Measurements from ENCODE around the gene HOMEZ. TPM values are rescaled to one million over a fixed set of nuclear protein-coding genes. Genes with fewer than 3 reads are reported as not detected.
"Not testable (repeated sequence)": the region's sequence is repeated elsewhere in the genome, so short reads cannot be mapped to it uniquely, and the experiment has no call there.

HOMEZ gene
- polyA plus RNA-seq, 4 donors, result 3.2 to 17.5 (median 7.6) TPM

DNA sequence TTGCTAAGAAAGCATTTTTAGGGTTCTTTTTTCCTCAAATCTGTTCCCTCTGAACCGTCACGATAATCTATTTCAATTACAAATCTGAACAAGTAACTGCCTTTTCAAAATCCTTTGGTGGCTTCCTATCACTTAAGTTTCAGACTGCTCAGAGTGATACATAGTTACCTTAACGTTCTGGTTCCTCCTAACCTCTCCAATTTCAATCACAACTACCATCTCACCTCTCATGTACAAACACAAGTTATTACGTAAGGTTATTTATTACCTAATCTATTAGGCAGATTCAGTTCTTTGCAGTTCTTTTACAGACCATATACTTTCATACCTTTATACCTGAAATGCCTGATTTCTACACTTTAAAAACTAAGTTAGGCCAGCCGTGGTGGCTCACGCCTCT, 36.1 kb downstream of the HOMEZ start:
- Histone ChIP-seq H3K9me3 (ENCODE audit: control insufficient read depth in 2 of 2, insufficient read depth in 1 of 2, low read depth in 1 of 2, low read length in 1 of 2) (peaks cover 0 to 3% of the 10 kb centered on the region in 2 donors), H3K4me1 (ENCODE audit: control insufficient read depth in 3 of 3, insufficient read depth in 2 of 3, low read depth in 1 of 3, low read length in 2 of 3) (peaks cover 0 to 15% (median 0%) of the 10 kb centered on the region in 3 donors), H3K36me3 (ENCODE audit: control insufficient read depth in 3 of 3, insufficient read depth in 2 of 3, low read depth in 1 of 3, low read length in 3 of 3) (no peaks in the 10 kb centered on the region), H3K27ac (ENCODE audit: low read depth in 1 of 3, low read length in 2 of 3) (no peak overlapping the region), H3K27me3 (ENCODE audit: control insufficient read depth in 3 of 3, insufficient read depth in 3 of 3, low read length in 3 of 3) (peaks cover 0 to 2% (median 0%) of the 10 kb centered on the region in 3 donors), H3K4me3 (ENCODE audit: low read depth in 1 of 3, low read length in 3 of 3) (no peak overlapping the region)
- WGBS, 3 donors, result 55 to 71% (median 63%) methylated on average over 6 of the region's 6 CpGs
- peak in 1 of 2 donors; percentile 6 for DNase-seq
- FAIRE-seq, result no peak

DNA sequence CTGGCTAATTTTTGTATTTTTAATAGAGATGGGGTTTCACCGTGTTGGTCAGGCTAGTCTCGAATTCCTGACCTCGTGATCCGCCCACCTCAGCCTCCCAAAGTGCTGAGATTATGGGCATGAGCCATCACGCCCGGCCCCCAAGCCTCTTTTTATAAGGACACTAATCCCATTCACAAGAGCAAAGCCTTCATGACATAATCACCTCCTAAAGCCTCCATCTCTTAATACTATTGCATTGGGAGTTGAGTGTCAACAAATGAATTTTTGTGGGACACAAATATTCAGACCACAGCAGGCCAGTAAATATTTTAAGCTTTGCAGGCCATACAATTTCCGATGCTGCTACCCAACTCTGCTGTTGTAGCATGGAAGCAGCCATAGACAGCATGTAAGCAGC, 37.3 kb downstream of the HOMEZ start:
- Histone ChIP-seq H3K27ac (ENCODE audit: low read depth in 1 of 3, low read length in 2 of 3) (no peak overlapping the region), H3K4me1 (ENCODE audit: control insufficient read depth in 3 of 3, insufficient read depth in 2 of 3, low read depth in 1 of 3, low read length in 2 of 3) (peaks cover 0 to 26% (median 0%) of the 10 kb centered on the region in 3 donors), H3K4me3 (ENCODE audit: low read depth in 1 of 3, low read length in 3 of 3) (no peak overlapping the region), H3K36me3 (ENCODE audit: control insufficient read depth in 3 of 3, insufficient read depth in 2 of 3, low read depth in 1 of 3, low read length in 3 of 3) (no peaks in the 10 kb centered on the region), H3K27me3 (ENCODE audit: control insufficient read depth in 3 of 3, insufficient read depth in 3 of 3, low read length in 3 of 3) (peaks cover 0 to 2% (median 0%) of the 10 kb centered on the region in 3 donors), H3K9me3 (ENCODE audit: control insufficient read depth in 2 of 2, insufficient read depth in 1 of 2, low read depth in 1 of 2, low read length in 1 of 2) (peaks cover 0 to 3% of the 10 kb centered on the region in 2 donors)
- no peak for FAIRE-seq
- DNase-seq, result no peak
- WGBS, 3 donors, result 84 to 91% (median 88%) methylated on average over 7 of the region's 7 CpGs

- Histone ChIP-seq H3K9me3 (ENCODE audit: control insufficient read depth in 2 of 2, insufficient read depth in 1 of 2, low read depth in 1 of 2, low read length in 1 of 2) (peaks cover 0 to 3% of the 10 kb centered on the region in 2 donors), H3K36me3 (ENCODE audit: control insufficient read depth in 3 of 3, insufficient read depth in 2 of 3, low read depth in 1 of 3, low read length in 3 of 3) (no peaks in the 10 kb centered on the region), H3K27me3 (ENCODE audit: control insufficient read depth in 3 of 3, insufficient read depth in 3 of 3, low read length in 3 of 3) (no peaks in the 10 kb centered on the region), H3K4me1 (ENCODE audit: control insufficient read depth in 3 of 3, insufficient read depth in 2 of 3, low read depth in 1 of 3, low read length in 2 of 3) (peaks cover 0 to 26% (median 0%) of the 10 kb centered on the region in 3 donors), H3K4me3 (ENCODE audit: low read depth in 1 of 3, low read length in 3 of 3) (no peak overlapping the region), H3K27ac (ENCODE audit: low read depth in 1 of 3, low read length in 2 of 3) (peak overlapping the region in 2 of 3 donors; percentile 78 to 85)
- peak; percentile 81 for FAIRE-seq
- peak; percentile 76 to 78 for DNase-seq
Observed at GRCh38 chr14:23245282-23245681, 40.6 kb downstream of the HOMEZ start.

DNA sequence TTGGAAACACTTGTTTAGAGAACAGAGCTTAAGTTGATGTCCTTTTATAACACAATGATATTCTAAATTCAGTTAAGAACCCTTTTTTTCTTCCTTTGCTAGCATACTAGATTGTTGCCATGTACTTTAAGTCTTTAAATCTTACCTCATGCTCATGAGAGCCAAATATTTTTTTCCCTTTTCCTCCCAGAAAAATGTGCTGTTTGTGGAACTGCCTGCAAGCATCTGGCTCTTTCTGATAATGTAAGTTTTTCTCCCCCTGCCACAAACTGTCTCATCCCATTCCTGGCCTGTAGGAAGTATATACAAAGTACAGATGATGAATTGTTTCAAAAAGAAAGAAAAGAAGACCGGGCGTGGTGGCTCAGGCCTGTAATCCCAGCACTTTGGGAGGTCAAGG, 42.9 kb downstream of the HOMEZ start:
- Histone ChIP-seq H3K9me3 (ENCODE audit: control insufficient read depth in 2 of 2, insufficient read depth in 1 of 2, low read depth in 1 of 2, low read length in 1 of 2) (peaks cover 0 to 3% of the 10 kb centered on the region in 2 donors), H3K4me1 (ENCODE audit: control insufficient read depth in 3 of 3, insufficient read depth in 2 of 3, low read depth in 1 of 3, low read length in 2 of 3) (peaks cover 0 to 25% (median 0%) of the 10 kb centered on the region in 3 donors), H3K36me3 (ENCODE audit: control insufficient read depth in 3 of 3, insufficient read depth in 2 of 3, low read depth in 1 of 3, low read length in 3 of 3) (no peaks in the 10 kb centered on the region), H3K4me3 (ENCODE audit: low read depth in 1 of 3, low read length in 3 of 3) (no peak overlapping the region), H3K27me3 (ENCODE audit: control insufficient read depth in 3 of 3, insufficient read depth in 3 of 3, low read length in 3 of 3) (no peaks in the 10 kb centered on the region), H3K27ac (ENCODE audit: low read depth in 1 of 3, low read length in 2 of 3) (no peak overlapping the region)
- no peak for DNase-seq
- WGBS, 3 donors, result 78 to 97% (median 92%) methylated on average over 2 of the region's 2 CpGs
- FAIRE-seq, result no peak

- H3K4me3 ChIP-seq (ENCODE audit: low read depth in 1 of 3, low read length in 3 of 3), result no peak overlapping the region
- H3K27me3 ChIP-seq (ENCODE audit: control insufficient read depth in 3 of 3, insufficient read depth in 3 of 3, low read length in 3 of 3), result no peaks in the 10 kb centered on the region
- DNase-seq (no peak), FAIRE-seq (no peak)
- H3K27ac ChIP-seq (ENCODE audit: low read depth in 1 of 3, low read length in 2 of 3), result no peak overlapping the region
- WGBS, 3 donors, result 85 to 96% (median 93%) methylated on average over 2 of the region's 3 CpGs
- H3K4me1 ChIP-seq (ENCODE audit: control insufficient read depth in 3 of 3, insufficient read depth in 2 of 3, low read depth in 1 of 3, low read length in 2 of 3), result peaks cover 0 to 28% (median 0%) of the 10 kb centered on the region in 3 donors
- H3K9me3 ChIP-seq (ENCODE audit: control insufficient read depth in 2 of 2, insufficient read depth in 1 of 2, low read depth in 1 of 2, low read length in 1 of 2), result no peaks in the 10 kb centered on the region
- H3K36me3 ChIP-seq (ENCODE audit: control insufficient read depth in 3 of 3, insufficient read depth in 2 of 3, low read depth in 1 of 3, low read length in 3 of 3), result no peaks in the 10 kb centered on the region
Observed at GRCh38 chr14:23242076-23242475, 43.9 kb downstream of the HOMEZ start.

DNA sequence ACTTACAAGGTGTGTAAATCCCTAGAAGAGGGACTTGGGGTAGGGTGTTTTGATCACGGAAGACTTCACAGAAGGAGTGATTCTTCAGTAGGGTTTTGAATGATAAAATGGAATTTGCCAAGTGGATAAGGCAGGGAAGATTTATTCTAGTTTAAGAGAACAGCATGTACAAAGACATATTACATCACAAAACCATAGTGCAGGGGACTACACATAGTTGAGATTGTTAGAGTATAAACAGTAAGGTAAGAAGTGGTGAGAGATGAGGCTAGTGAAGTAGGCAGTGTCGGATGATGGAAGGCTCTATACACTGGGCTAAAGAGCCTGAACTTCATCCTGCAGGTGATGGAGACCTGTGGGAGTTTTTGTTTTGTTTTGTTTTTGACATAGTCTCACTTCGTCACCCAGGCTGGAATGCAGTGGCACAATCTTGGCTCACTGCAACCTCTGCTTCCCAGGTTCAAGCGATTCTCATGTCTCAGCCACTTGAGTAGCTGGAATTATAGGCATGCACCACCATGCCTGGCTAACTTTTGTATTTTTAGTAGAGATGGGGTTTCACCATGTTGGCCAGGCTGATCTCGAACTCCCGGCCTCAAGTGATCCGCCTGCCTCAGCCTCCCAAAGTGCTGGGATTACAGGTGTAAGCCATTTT, 44.7 kb downstream of the HOMEZ start:
- not testable (repeated sequence) for H3K9me3 ChIP-seq (ENCODE audit: control insufficient read depth in 2 of 2, insufficient read depth in 1 of 2, low read depth in 1 of 2, low read length in 1 of 2); FAIRE-seq; H3K27me3 ChIP-seq (ENCODE audit: control insufficient read depth in 3 of 3, insufficient read depth in 3 of 3, low read length in 3 of 3); H3K27ac ChIP-seq (ENCODE audit: low read depth in 1 of 3, low read length in 2 of 3); H3K4me3 ChIP-seq (ENCODE audit: low read depth in 1 of 3, low read length in 3 of 3); H3K36me3 ChIP-seq (ENCODE audit: control insufficient read depth in 3 of 3, insufficient read depth in 2 of 3, low read depth in 1 of 3, low read length in 3 of 3); DNase-seq
- peaks cover 0 to 27% (median 0%) of the 10 kb centered on the region in 3 donors for H3K4me1 ChIP-seq (ENCODE audit: control insufficient read depth in 3 of 3, insufficient read depth in 2 of 3, low read depth in 1 of 3, low read length in 2 of 3)
- WGBS, 3 donors, result 92 to 97% (median 94%) methylated on average over 7 of the region's 7 CpGs

DNA sequence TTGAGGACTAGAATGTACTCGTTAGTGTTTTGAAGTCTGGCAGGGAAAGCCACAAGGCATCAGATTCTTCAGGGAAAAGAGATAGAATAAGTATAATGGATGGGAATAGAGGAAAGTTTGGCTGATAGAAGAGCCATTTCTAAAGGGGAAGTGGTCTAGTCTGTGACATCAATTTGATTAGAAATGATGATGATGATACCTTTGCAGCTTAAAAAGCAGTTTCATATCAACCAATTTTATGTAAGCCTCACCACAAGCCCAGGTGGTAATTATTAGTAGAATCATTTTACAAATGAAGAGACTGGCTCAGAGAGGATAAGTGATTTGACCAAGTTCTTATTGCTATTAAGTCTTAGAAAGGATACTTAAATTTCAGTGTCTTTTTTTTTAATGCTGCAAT, 45.3 kb downstream of the HOMEZ start:
- 78 to 90% (median 82%) methylated on average over 1 of the region's 1 CpG for WGBS, 3 donors

DNA sequence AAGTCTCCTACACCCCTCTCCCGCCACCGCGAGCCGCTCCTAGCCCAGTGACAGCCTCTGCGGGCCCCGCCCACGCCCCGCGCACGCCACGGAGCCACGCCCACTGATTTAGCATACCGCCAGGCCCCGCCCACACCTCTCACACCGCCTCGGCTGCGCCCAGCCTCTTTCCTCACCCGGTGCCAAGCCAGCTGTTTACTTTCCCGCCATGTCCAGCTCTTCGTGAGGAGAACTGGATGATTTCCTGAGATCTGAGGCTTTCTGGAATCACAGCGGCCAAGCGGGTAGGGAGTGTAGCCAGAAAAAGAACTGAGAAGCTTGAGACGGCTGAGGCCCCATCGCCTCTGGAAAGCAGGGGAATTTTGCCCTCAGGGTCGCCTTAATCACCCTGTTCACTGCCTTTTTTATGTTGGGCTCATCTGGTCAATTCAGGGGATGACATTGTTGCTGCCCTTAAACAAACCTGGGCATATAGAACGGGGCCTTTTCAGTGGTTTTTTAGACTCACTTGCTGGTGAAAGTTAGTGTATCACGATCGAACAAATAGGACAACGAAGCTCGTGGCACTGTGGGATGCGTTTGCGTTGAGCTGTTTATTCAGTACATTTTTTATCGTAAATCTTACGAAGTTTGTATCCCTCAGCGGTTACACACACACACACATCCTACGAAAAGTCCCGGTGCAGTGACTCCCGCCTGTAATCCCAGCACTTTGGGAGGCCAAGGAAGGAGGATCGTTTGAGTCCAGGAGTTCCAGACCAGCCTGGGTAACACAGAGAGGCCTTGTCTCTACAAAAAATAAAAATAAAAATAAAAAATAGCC, 47.9 kb downstream of the HOMEZ start, which contains the start of gene RNF212B:
TSS of gene RNF212B (plus strand) at position 165 of the 823 bp plus-strand sequence. CDS start 2,410 bp downstream, outside the sequence.
- peak within 1 kb of the TSS in 2 of 3 donors; percentile 57 to 61 for H3K27ac ChIP-seq (ENCODE audit: low read depth in 1 of 3, low read length in 2 of 3)

More for the DNA sequence above, 45.3 kb downstream of the HOMEZ start:
- no peak for FAIRE-seq
- DNase-seq, result no peak
- no peaks in the 10 kb centered on the region for H3K27me3 ChIP-seq (ENCODE audit: control insufficient read depth in 3 of 3, insufficient read depth in 3 of 3, low read length in 3 of 3)
- peaks cover 0 to 22% (median 0%) of the 10 kb centered on the region in 3 donors for H3K4me1 ChIP-seq (ENCODE audit: control insufficient read depth in 3 of 3, insufficient read depth in 2 of 3, low read depth in 1 of 3, low read length in 2 of 3)
- H3K9me3 ChIP-seq (ENCODE audit: control insufficient read depth in 2 of 2, insufficient read depth in 1 of 2, low read depth in 1 of 2, low read length in 1 of 2), result no peaks in the 10 kb centered on the region
- no peak overlapping the region for H3K4me3 ChIP-seq (ENCODE audit: low read depth in 1 of 3, low read length in 3 of 3)
- H3K27ac ChIP-seq (ENCODE audit: low read depth in 1 of 3, low read length in 2 of 3), result no peak overlapping the region
- H3K36me3 ChIP-seq (ENCODE audit: control insufficient read depth in 3 of 3, insufficient read depth in 2 of 3, low read depth in 1 of 3, low read length in 3 of 3), result no peaks in the 10 kb centered on the region

More for the DNA sequence above, 47.9 kb downstream of the HOMEZ start, which contains the start of gene RNF212B:
- H3K9me3 ChIP-seq (ENCODE audit: control insufficient read depth in 2 of 2, insufficient read depth in 1 of 2, low read depth in 1 of 2, low read length in 1 of 2), result no peaks in the 10 kb centered on the region
- DNase-seq (peak; percentile 91 to 94), FAIRE-seq (no peak)
- peak within 1 kb of the TSS in 1 of 3 donors; percentile 44 for H3K4me3 ChIP-seq (ENCODE audit: low read depth in 1 of 3, low read length in 3 of 3)
- no peaks in the 10 kb centered on the region for H3K36me3 ChIP-seq (ENCODE audit: control insufficient read depth in 3 of 3, insufficient read depth in 2 of 3, low read depth in 1 of 3, low read length in 3 of 3)
- H3K27me3 ChIP-seq (ENCODE audit: control insufficient read depth in 3 of 3, insufficient read depth in 3 of 3, low read length in 3 of 3), result no peaks in the 10 kb centered on the region
- peaks cover 0 to 4% (median 0%) of the 10 kb centered on the region in 3 donors for H3K4me1 ChIP-seq (ENCODE audit: control insufficient read depth in 3 of 3, insufficient read depth in 2 of 3, low read depth in 1 of 3, low read length in 2 of 3)
- 23 to 30% (median 25%) methylated on average over 39 of the region's 39 CpGs for WGBS, 3 donors

Measured in small intestine (tissue), 7 donors.